H1 (cell line): ENCODE results near the gene CD7. TPM values are rescaled to one million over a fixed set of nuclear protein-coding genes. Genes with fewer than 3 reads are reported as not detected.

Source experiments
- CTCF ChIA-PET: fragments of 300-600 bp; sonication (Branson Sonifier 250); formaldehyde crosslinking; loops from one replicate; lab custom pipeline; 2021; ENCODE audit not compliant: partially characterized antibody; lab: Charles Lee
- POLR2A ChIA-PET: fragments of 300-600 bp; sonication (Branson Sonifier 250); formaldehyde crosslinking; loops from one replicate; lab custom pipeline; 2021; ENCODE audit warnings: inconsistent platforms; ENCODE audit not compliant: partially characterized antibody; lab: Charles Lee
- DNase-seq, 2 experiments: peaks; one replicate each; pipeline versions ENCODE4 v3.0.0 to v3.0.0-alpha.2; 2010 to 2022; ENCODE audit warnings: low spot score in 2 of 2, low read depth in 1 of 2, mixed read lengths in 1 of 2
- FAIRE-seq: peaks from 2 replicates; lab custom pipeline; 2011; peaks lifted over from hg19 to GRCh38; lab: Jason Lieb, UNC
- H2AFZ ChIP-seq: 2 replicates; pipeline ENCODE4 v1.8.1; 2012; ENCODE audit warnings: low read length, inconsistent platforms
- H2AK5ac ChIP-seq: 2 replicates; pipeline ENCODE4 v1.6.1; 2013; ENCODE audit warnings: low read depth, low read length
- H2BK120ac ChIP-seq: replicated peaks from 2 replicates; pipeline ENCODE3; 2013; ENCODE audit warnings: low read depth, low read length, inconsistent platforms
- H2BK12ac ChIP-seq: 2 replicates; pipeline ENCODE4 v1.6.1; 2013; ENCODE audit warnings: low read depth, low read length
- H2BK15ac ChIP-seq: 2 replicates; pipeline ENCODE4 v1.6.1; 2013; ENCODE audit warnings: low read length
- H2BK20ac ChIP-seq: 2 replicates; pipeline ENCODE4 v1.6.1; 2013; ENCODE audit warnings: low read length
- H2BK5ac ChIP-seq: 2 replicates; pipeline ENCODE4 v1.6.1; 2013; ENCODE audit warnings: low read depth, low read length
- H3K14ac ChIP-seq: 2 replicates; pipeline ENCODE4 v1.6.1; 2013; ENCODE audit warnings: inconsistent platforms; ENCODE audit not compliant: insufficient read length
- H3K18ac ChIP-seq: 2 replicates; pipeline ENCODE4 v1.6.1; 2013; ENCODE audit warnings: low read length; ENCODE audit errors: extremely low read depth
- H3K23ac ChIP-seq: 2 replicates; pipeline ENCODE4 v1.6.1; 2013; ENCODE audit warnings: inconsistent platforms; ENCODE audit not compliant: insufficient read length
- H3K23me2 ChIP-seq: 2 replicates; pipeline ENCODE4 v1.6.1; 2013; ENCODE audit warnings: low read depth, low read length
- H3K27ac ChIP-seq: 2 replicates; pipeline ENCODE4 v1.6.1; 2011; ENCODE audit warnings: low read depth, low read length, inconsistent platforms
- H3K27me3 ChIP-seq, 4 experiments: replicated peaks in 1 of 4; 1 replicate in 1 of 4; 2 replicates in 3 of 4; pipeline versions ENCODE4 v1.6.1 to v1.8.1; 2011 to 2013; ENCODE audit warnings: low read length in 3 of 4, mild to moderate bottlenecking in 3 of 4, inconsistent platforms in 2 of 4, mixed read lengths in 2 of 4, moderate library complexity in 1 of 4; ENCODE audit not compliant: control insufficient read depth in 3 of 4, insufficient read depth in 3 of 4; ENCODE audit errors: extremely low read depth in 1 of 4
- H3K36me3 ChIP-seq, 4 experiments: 2 replicates each; pipeline versions ENCODE4 v1.6.1 to v1.8.1; 2011 to 2013; ENCODE audit warnings: mild to moderate bottlenecking in 4 of 4, low read length in 3 of 4, moderate library complexity in 2 of 4, control low read depth in 1 of 4, inconsistent platforms in 1 of 4; ENCODE audit not compliant: insufficient read depth in 4 of 4, control insufficient read depth in 2 of 4
- H3K4ac ChIP-seq: replicated peaks from 2 replicates; pipeline ENCODE3; 2013; ENCODE audit warnings: low read length, low read depth, mixed read lengths, inconsistent platforms; ENCODE audit not compliant: insufficient read length
- H3K4me1 ChIP-seq, 4 experiments: replicated peaks in 1 of 4; 1 replicate in 1 of 4; 2 replicates in 3 of 4; pipeline versions ENCODE4 v1.6.1 to v1.8.1; 2011 to 2013; ENCODE audit warnings: low read length in 3 of 4, inconsistent platforms in 2 of 4, mixed read lengths in 1 of 4; ENCODE audit not compliant: insufficient read depth in 4 of 4, control insufficient read depth in 3 of 4
- H3K4me2 ChIP-seq, 2 experiments: 2 replicates each; pipeline versions ENCODE4 v1.6.1 to v1.8.1; 2011 to 2013; ENCODE audit warnings: low read depth in 2 of 2, low read length in 2 of 2, control low read depth in 1 of 2, inconsistent platforms in 1 of 2, mild to moderate bottlenecking in 1 of 2; ENCODE audit not compliant: insufficient read depth in 1 of 2
- H3K4me3 ChIP-seq, 4 experiments: fragments of 200-600, 300-600 bp in 1 of 4; sonication (generic), shearing (Covaris generic), sonication (Bioruptor Twin) in 1 of 4; 2 replicates each; pipeline versions ENCODE4 v1.5.1 to v1.8.1; 2011 to 2016; ENCODE audit warnings: low read length in 4 of 4, low read depth in 3 of 4, control low read depth in 2 of 4, inconsistent platforms in 2 of 4, mild to moderate bottlenecking in 2 of 4, mixed read lengths in 1 of 4, moderate library complexity in 1 of 4; ENCODE audit not compliant: insufficient read depth in 2 of 4; ENCODE audit errors: extremely low read depth in 1 of 4
- H3K56ac ChIP-seq: replicated peaks from 2 replicates; pipeline ENCODE3; 2013; ENCODE audit warnings: low read depth, mild to moderate bottlenecking, mixed read lengths, low read length, inconsistent platforms; ENCODE audit not compliant: insufficient read length
- H3K79me1 ChIP-seq: 2 replicates; pipeline ENCODE4 v1.6.1; 2013; ENCODE audit warnings: low read depth, low read length, control low read depth
- H3K79me2 ChIP-seq, 2 experiments: 2 replicates each; pipeline versions ENCODE4 v1.6.1 to v1.8.1; 2012 to 2013; ENCODE audit warnings: low read length in 2 of 2, mild to moderate bottlenecking in 2 of 2, inconsistent platforms in 1 of 2; ENCODE audit not compliant: insufficient read depth in 2 of 2, control insufficient read depth in 1 of 2
- H3K9ac ChIP-seq, 4 experiments: replicated peaks in 1 of 4; 1 replicate in 1 of 4; 2 replicates in 3 of 4; pipeline versions ENCODE4 v1.6.1 to v1.8.1; 2011 to 2013; ENCODE audit warnings: low read depth in 3 of 4, low read length in 3 of 4, control low read depth in 2 of 4, mild to moderate bottlenecking in 2 of 4, moderate library complexity in 2 of 4, inconsistent platforms in 1 of 4; ENCODE audit errors: extremely low read depth in 1 of 4
- H3K9me3 ChIP-seq, 2 experiments: 2 replicates each; pipeline versions ENCODE4 v1.6.1 to v1.8.1; 2012 to 2013; ENCODE audit warnings: mild to moderate bottlenecking in 2 of 2, moderate library complexity in 2 of 2, control low read depth in 1 of 2, inconsistent platforms in 1 of 2, low read depth in 1 of 2, low read length in 1 of 2, mixed read lengths in 1 of 2; ENCODE audit not compliant: insufficient read depth in 2 of 2
- H4K20me1 ChIP-seq, 2 experiments: replicated peaks in 1 of 2; 2 replicates each; pipeline versions ENCODE3 to v1.8.1; 2011 to 2013; ENCODE audit warnings: inconsistent platforms in 2 of 2, low read length in 2 of 2, mild to moderate bottlenecking in 1 of 2; ENCODE audit not compliant: insufficient read depth in 2 of 2, control insufficient read depth in 1 of 2
- H4K5ac ChIP-seq: 2 replicates; pipeline ENCODE4 v1.6.1; 2013; ENCODE audit warnings: low read length, low read depth, mixed read lengths, inconsistent platforms; ENCODE audit not compliant: insufficient read length
- H4K8ac ChIP-seq: 2 replicates; pipeline ENCODE4 v1.8.0; 2013; ENCODE audit warnings: mild to moderate bottlenecking, moderate library complexity, low read length, inconsistent platforms; ENCODE audit not compliant: insufficient read depth; ENCODE audit errors: extremely low read depth
- H4K91ac ChIP-seq: replicated peaks from 2 replicates; pipeline ENCODE3; 2013; ENCODE audit warnings: low read length, mixed read lengths, inconsistent platforms; ENCODE audit not compliant: insufficient read length
- BCL11A ChIP-seq, 2 experiments: IDR thresholded peaks; one replicate each; pipeline ENCODE4 v1.6.1; 2011; ENCODE audit warnings: low read depth in 2 of 2, low read length in 2 of 2, mild to moderate bottlenecking in 2 of 2
- CEBPB ChIP-seq: IDR thresholded peaks from 2 replicates; pipeline ENCODE4 v1.6.1; 2012; ENCODE audit warnings: low read depth, low read length
- CTBP2 ChIP-seq: IDR thresholded peaks from 2 replicates; pipeline ENCODE4 v1.7.0; 2011; ENCODE audit warnings: borderline replicate concordance, mild to moderate bottlenecking, moderate library complexity, mixed read lengths, low read length; ENCODE audit not compliant: insufficient read depth, insufficient read length
- CTCF ChIP-seq, 3 experiments: IDR thresholded peaks; 1 replicate in 2 of 3; 2 replicates in 1 of 3; pipeline versions ENCODE4 v1.5.1 to v1.6.1; 2011; ENCODE audit warnings: low read length in 3 of 3, mild to moderate bottlenecking in 3 of 3, inconsistent platforms in 2 of 3, low read depth in 1 of 3, moderate library complexity in 1 of 3; ENCODE audit not compliant: insufficient read depth in 1 of 3; ENCODE audit errors: control extremely low read depth in 1 of 3
- KDM1A ChIP-seq: fragments of 200-600, 300-600 bp; sonication (generic); IDR thresholded peaks from 2 replicates; pipeline ENCODE4 v1.7.1; 2016; ENCODE audit warnings: mild to moderate bottlenecking, low read length, borderline replicate concordance
- KDM5A ChIP-seq: fragments of 200-600 bp; IDR thresholded peaks from 2 replicates; pipeline ENCODE4 v1.7.1; 2012; ENCODE audit warnings: mild to moderate bottlenecking, low read length, inconsistent platforms, mixed read lengths
- SIN3A ChIP-seq, 2 experiments: IDR thresholded peaks in 1 of 2; conservative IDR thresholded peaks in 1 of 2; 2 replicates each; pipeline ENCODE4 v1.6.1; 2011 to 2012; ENCODE audit warnings: low read length in 2 of 2, improper control_type of control experiment in 1 of 2, low read depth in 1 of 2, mild to moderate bottlenecking in 1 of 2
- SP1 ChIP-seq: IDR thresholded peaks from 2 replicates; pipeline ENCODE4 v1.6.1; 2011; ENCODE audit warnings: low read depth, low read length
- WGBS, 2 experiments: shearing (Covaris generic) in 1 of 2; methylation state at CpG; one replicate each; pipeline versions ENCODE4 v1.1.6 to v1.1.7; 2013 to 2015; ENCODE audit warnings: low lambda C conversion rate in 2 of 2, mixed read lengths in 2 of 2, inconsistent platforms in 1 of 2, low coverage in 1 of 2, missing lambda C conversion rate in 1 of 2; ENCODE audit not compliant: insufficient replicate concordance in 2 of 2, insufficient coverage in 1 of 2, insufficient read length in 1 of 2; ENCODE audit errors: extremely low coverage in 1 of 2, missing lambda C conversion rate in 1 of 2; 5-methylcytosine and 5-hydroxymethylcytosine counted together
- polyA plus RNA-seq, 7 experiments: library from polyadenylated mRNA; depleted of rRNA in 3 of 7; stranded (reverse) in 5 of 7; unstranded in 2 of 7; fragments of >200 nt in 5 of 7; fragments of 200-250 nt in 2 of 7; gene quantifications; 1 replicate in 5 of 7; 2 replicates in 1 of 7; 4 replicates in 1 of 7; pipeline versions ENCODE4 v1.2.1 to v1.2.3, GENCODE V29; 2011 to 2013; ENCODE audit warnings: missing spikeins in 2 of 7, mixed read lengths in 2 of 7
- total RNA-seq: library from RNA; stranded (reverse); fragmentation: NEBNext Ultra II Directional; extraction: Animal tissue kit (Norgen Biotek cat#: 25700); gene quantifications from 2 replicates; pipeline ENCODE4 v1.2.1, GENCODE V29; 2021

CD7 gene
- total and polyA plus RNA-seq, 2 of the 8 experiments (the other 6 are each of a cell fraction or from before 2014, with no cell fraction given) = 0.83 to 0.86 TPM

GRCh38 chr17:82298538-82299421 lies 18.6 kb downstream of the CD7 start:
- Histone ChIP-seq H3K56ac (no peak overlapping the region), H2BK20ac (no peak overlapping the region), H3K27ac (no peak overlapping the region), H2BK15ac (no peak overlapping the region), H3K23me2 (no peaks in the 10 kb centered on the region), H4K5ac (no peak overlapping the region), H4K8ac (no peak overlapping the region; the same call in 1 of the 2 replicates), H3K27me3 (peaks cover 0 to 7% (median 4%) of the 10 kb centered on the region in 4 experiments; a peak in 3 of 7 replicates), H3K23ac (no peak overlapping the region), H3K18ac (no peak overlapping the region), H2AK5ac (no peak overlapping the region), H2AFZ (no peak overlapping the region), H4K91ac (no peak overlapping the region), H3K79me1 (no peaks in the 10 kb centered on the region), H3K4me2 (no peak overlapping the region), H3K9me3 (no peaks in the 10 kb centered on the region), H3K9ac (no peak overlapping the region), H2BK5ac (no peak overlapping the region), H3K4me1 (peaks cover 0 to 16% (median 4%) of the 10 kb centered on the region in 4 experiments; a peak in 5 of 7 replicates), H2BK12ac (no peak overlapping the region), H3K79me2 (no peaks in the 10 kb centered on the region), H2BK120ac (no peak overlapping the region), H3K4ac (no peak overlapping the region), H4K20me1 (peaks cover 0 to 2% of the 10 kb centered on the region in 2 experiments), H3K36me3 (no peaks in the 10 kb centered on the region), H3K4me3 (no peak overlapping the region), H3K14ac (no peak overlapping the region)
- WGBS, 2 experiments = 84% methylated on average over 26 of the region's 27 CpGs; no CpG with 5 or more reads in 1 of the 2 experiments
- POLR2A ChIA-PET = interaction anchor here (0.8 to 1.8 kb wide), 9 partner anchors 9 to 428 kb away, joined by 3 to 6 read pairs (median 3); partner anchors contain the start of genes CD7 and CSNK1D
- FAIRE-seq (no peak), DNase-seq (peak in 1 of 2 experiments; percentile 48)
- CTCF ChIA-PET = interaction anchor here (0.6 to 3.7 kb wide), 13 partner anchors 12 to 182 kb away, joined by 3 to 11 read pairs (median 5); partner anchors contain the start of gene SECTM1
- TF ChIP-seq SIN3A (conservative IDR thresholded peaks at IDR 0.05 in 1 of 2, IDR thresholded peaks at IDR 0.05 in 1 of 2; ENCODE audit: low read depth in 1 of 2, low read length in 2 of 2) = no peak
- no peak for TF ChIP-seq CTCF (IDR thresholded peaks at IDR 0.05; ENCODE audit: control extremely low read depth in 1 of 3, insufficient read depth in 1 of 3, low read depth in 1 of 3, low read length in 3 of 3)
- TF ChIP-seq SP1 = no peak
- TF ChIP-seq BCL11A (IDR thresholded peaks at IDR 0.05; ENCODE audit: low read depth in 2 of 2, low read length in 2 of 2) = no peak
- no peak for TF ChIP-seq KDM1A
- no peak for TF ChIP-seq KDM5A
- no peak for TF ChIP-seq CEBPB
- no peak for TF ChIP-seq CTBP2
